Calu3 (cell line): ENCODE measurements around the gene PNKP. TPM values are rescaled to one million over a fixed set of nuclear protein-coding genes. Genes with fewer than 3 reads are reported as not detected.
"Not testable (repeated sequence)": the region's sequence is repeated elsewhere in the genome, so short reads cannot be mapped to it uniquely, and the experiment has no call there.

ENCODE experiments used
- BruUV-seq: library from RNA; stranded (reverse); fragments of 400-500 nt; replicated peaks from 2 replicates; lab custom pipeline; 2021; lab: Mats Ljungman, UMichigan
- CTCF ChIA-PET: fragments of 300-600 bp; sonication (Branson Sonifier 250); formaldehyde crosslinking; loops from one replicate; lab custom pipeline; 2022; ENCODE audit warnings: antibody characterized with exemption; lab: Charles Lee
- DNase-seq: peaks from one replicate; pipeline ENCODE4 v3.0.0; 2022
- H3K27ac Mint-ChIP-seq: one replicate; pipeline ENCODE4 v1.8.0; 2022; ENCODE audit warnings: mixed read lengths; ENCODE audit not compliant: unreplicated experiment
- H3K27me3 Mint-ChIP-seq: one replicate; pipeline ENCODE4 v1.8.0; 2022; ENCODE audit warnings: mixed read lengths; ENCODE audit not compliant: unreplicated experiment
- H3K36me3 Mint-ChIP-seq: one replicate; pipeline ENCODE4 v1.8.0; 2022; ENCODE audit warnings: mild to moderate bottlenecking, moderate library complexity, mixed read lengths; ENCODE audit not compliant: insufficient read depth, unreplicated experiment
- H3K4me1 Mint-ChIP-seq: one replicate; pipeline ENCODE4 v1.8.0; 2022; ENCODE audit warnings: mild to moderate bottlenecking, low read depth, mixed read lengths; ENCODE audit not compliant: unreplicated experiment
- H3K4me3 Mint-ChIP-seq: one replicate; pipeline ENCODE4 v1.8.0; 2022; ENCODE audit warnings: mild to moderate bottlenecking, low read depth, moderate library complexity, mixed read lengths; ENCODE audit not compliant: unreplicated experiment
- H3K9me3 Mint-ChIP-seq: one replicate; pipeline ENCODE4 v1.8.0; 2022; ENCODE audit warnings: low read depth, mixed read lengths; ENCODE audit not compliant: unreplicated experiment
- CTCF ChIP-seq: fragments of 200-600 bp; IDR thresholded peaks from one replicate; pipeline ENCODE4 v1.8.0; 2022; ENCODE audit warnings: antibody characterized with exemption; ENCODE audit not compliant: unreplicated experiment
- intact Hi-C: fragments of 100-400 bp; cut with micrococcal nuclease; formaldehyde crosslinking; loops from one replicate; pipeline ENCODE4 v1.10.0; 2022; ENCODE audit not compliant: unreplicated experiment
- total RNA-seq: library from RNA; stranded (reverse); gene quantifications from 2 replicates; pipeline ENCODE4 v1.2.3, GENCODE V29; 2022

The PNKP gene
- total RNA-seq, 1 experiment from 2014 or later: 189 TPM

DNA sequence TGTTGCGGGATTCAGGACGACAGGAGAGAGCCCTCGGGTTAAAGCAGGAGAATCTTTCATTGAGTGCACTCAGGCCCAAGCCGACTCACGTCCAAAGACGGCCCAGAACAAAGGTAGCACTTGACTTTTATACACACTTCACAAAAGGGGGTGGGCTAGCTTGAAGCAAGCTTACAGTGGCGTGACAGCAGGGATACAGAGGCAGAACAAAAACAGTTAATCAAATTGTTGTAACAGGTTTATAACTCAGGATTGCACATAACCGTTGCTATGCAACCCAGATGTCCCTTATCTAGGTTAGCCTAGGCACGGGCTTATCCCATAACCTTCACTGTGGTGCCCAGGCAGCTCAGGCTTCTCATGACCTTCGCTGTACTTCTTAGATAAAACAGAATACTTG, 47.3 kb downstream of the PNKP start:
- TF ChIP-seq CTCF: no peak
- BruUV-seq: no TSS peak
- peaks cover 14% of the 10 kb centered on the region for H3K4me1 Mint-ChIP-seq
- H3K27ac Mint-ChIP-seq: no peak overlapping the region
- peaks cover 41% of the 10 kb centered on the region for H3K36me3 Mint-ChIP-seq
- CTCF ChIA-PET: interaction anchor here (0.6 kb wide), 1 partner anchor 9 kb away, joined by 3 read pairs; no protein-coding TSS in a partner anchor
- intact Hi-C loops: no loop called here
- no peak for DNase-seq
- H3K9me3 Mint-ChIP-seq: no peaks in the 10 kb centered on the region
- H3K27me3 Mint-ChIP-seq: no peaks in the 10 kb centered on the region
- H3K4me3 Mint-ChIP-seq: peak overlapping the region; percentile 96

DNA sequence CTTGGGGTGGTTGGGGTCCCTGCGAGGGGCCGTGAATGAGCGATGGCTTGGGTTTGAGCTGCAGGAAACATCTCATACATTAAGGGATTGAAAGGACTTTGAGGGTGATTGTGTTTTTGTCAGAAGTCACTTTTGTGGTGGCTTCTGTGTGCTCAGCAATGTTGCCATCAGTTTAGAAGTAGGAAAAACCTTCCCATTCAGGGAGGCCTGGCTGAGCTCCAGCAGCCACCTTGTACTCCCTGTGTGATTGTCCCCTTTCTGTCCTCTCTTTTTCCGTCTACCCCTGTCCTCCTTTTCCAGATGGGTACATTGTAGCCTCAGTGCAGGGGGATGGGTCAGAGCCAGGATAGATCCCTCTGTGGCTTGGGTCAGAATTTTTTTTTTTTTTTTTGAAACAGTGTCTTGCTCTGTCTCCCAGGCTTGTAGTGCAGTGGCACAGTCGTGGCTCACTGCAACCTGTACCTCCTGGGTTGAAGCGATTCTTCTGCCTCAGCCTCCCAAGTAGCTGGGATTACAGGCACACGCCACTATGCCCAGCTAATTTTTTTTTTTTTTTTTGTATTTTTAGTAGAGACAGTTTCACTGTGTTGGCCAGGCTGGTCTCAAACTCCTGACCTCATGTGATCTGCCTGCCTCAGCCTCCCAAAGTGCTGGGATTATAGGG, 47.8 kb downstream of the PNKP start:
- H3K36me3 Mint-ChIP-seq: peaks cover 41% of the 10 kb centered on the region
- H3K9me3 Mint-ChIP-seq, DNase-seq, intact Hi-C loops, H3K27me3 Mint-ChIP-seq, BruUV-seq: not testable (repeated sequence)
- peak overlapping the region; percentile 96 for H3K4me3 Mint-ChIP-seq
- H3K27ac Mint-ChIP-seq: peak overlapping the region; percentile 99
- H3K4me1 Mint-ChIP-seq: peaks cover 14% of the 10 kb centered on the region
- CTCF ChIA-PET: interaction anchor here (0.6 kb wide), 1 partner anchor 9 kb away, joined by 3 read pairs; no protein-coding TSS in a partner anchor

GRCh38 chr19:49818649-49819370, 48.6 kb downstream of the PNKP start:
- Mint-ChIP-seq H3K9me3 (no peaks in the 10 kb centered on the region), H3K4me1 (peaks cover 22% of the 10 kb centered on the region), H3K36me3 (peaks cover 41% of the 10 kb centered on the region), H3K27ac (peak overlapping the region; percentile 99), H3K4me3 (peak overlapping the region; percentile 96), H3K27me3 (no peaks in the 10 kb centered on the region)
- TF ChIP-seq CTCF: no peak
- CTCF ChIA-PET: no interaction called here
- BruUV-seq: no TSS peak
- no peak for DNase-seq
- intact Hi-C loops: no loop called here

- Mint-ChIP-seq H3K27ac (peak within 1 kb of the TSS; percentile 99), H3K36me3 (peaks cover 42% of the 10 kb centered on the region), H3K9me3 (no peaks in the 10 kb centered on the region), H3K4me3 (peak within 1 kb of the TSS; percentile 96), H3K27me3 (no peaks in the 10 kb centered on the region), H3K4me1 (peaks cover 23% of the 10 kb centered on the region)
- CTCF ChIA-PET: interaction anchor here (0.6 kb wide), 1 partner anchor 740 kb away, joined by 4 read pairs; no protein-coding TSS in a partner anchor
- BruUV-seq: no TSS peak
- intact Hi-C loops: no loop called here
- peak; percentile 91 for DNase-seq
- TF ChIP-seq CTCF: no peak
Measured at GRCh38 chr19:49817964-49818648, 49.3 kb downstream of the PNKP start, which contains the start of gene MED25. Gene MED25, plus strand, starts transcription at chr19:49818289. Its CDS starts 53 bp downstream, at chr19:49818342.
